Panc1 (cell line): Measurements from ENCODE around the gene LPP.

Experiments used
- CTCF ChIP-seq: fragments of 450-650 bp; IDR thresholded peaks from 2 replicates; pipeline ENCODE4 v1.5.1; 2017; ENCODE audit warnings: mild to moderate bottlenecking
- POLR2AphosphoS5 ChIP-seq: IDR thresholded peaks from 2 replicates; pipeline ENCODE4 v1.6.1; 2012; ENCODE audit warnings: mild to moderate bottlenecking, low read depth, low read length, moderate library complexity

- TF ChIP-seq POLR2AphosphoS5, result no peak
- TF ChIP-seq CTCF, result no peak
Observed at GRCh38 chr3:188510366-188510765, 356.4 kb downstream of the LPP start.
